Hematopoietic multipotent progenitor cell (in vitro differentiated cells): ENCODE data around the gene FAM83G. TPM values are rescaled to one million over a fixed set of nuclear protein-coding genes. Genes with fewer than 3 reads are reported as not detected.

Experiments
- DNase-seq, 3 donors: peaks; one replicate each; pipeline ENCODE4 v3.0.0-alpha.2; 2011 to 2015; ENCODE audit warnings: low read depth in 2 of 3, low spot score in 2 of 3
- total RNA-seq: library from RNA; depleted of rRNA; stranded (reverse); fragments of >200 nt; gene quantifications from one replicate; pipeline ENCODE4 v1.2.3, GENCODE V29; 2012

FAM83G gene
- total RNA-seq, 1 donor: 12.1 TPM

- no peak for DNase-seq
Observed at GRCh38 chr17:18971801-18972200, 32.8 kb downstream of the FAM83G start.

DNA sequence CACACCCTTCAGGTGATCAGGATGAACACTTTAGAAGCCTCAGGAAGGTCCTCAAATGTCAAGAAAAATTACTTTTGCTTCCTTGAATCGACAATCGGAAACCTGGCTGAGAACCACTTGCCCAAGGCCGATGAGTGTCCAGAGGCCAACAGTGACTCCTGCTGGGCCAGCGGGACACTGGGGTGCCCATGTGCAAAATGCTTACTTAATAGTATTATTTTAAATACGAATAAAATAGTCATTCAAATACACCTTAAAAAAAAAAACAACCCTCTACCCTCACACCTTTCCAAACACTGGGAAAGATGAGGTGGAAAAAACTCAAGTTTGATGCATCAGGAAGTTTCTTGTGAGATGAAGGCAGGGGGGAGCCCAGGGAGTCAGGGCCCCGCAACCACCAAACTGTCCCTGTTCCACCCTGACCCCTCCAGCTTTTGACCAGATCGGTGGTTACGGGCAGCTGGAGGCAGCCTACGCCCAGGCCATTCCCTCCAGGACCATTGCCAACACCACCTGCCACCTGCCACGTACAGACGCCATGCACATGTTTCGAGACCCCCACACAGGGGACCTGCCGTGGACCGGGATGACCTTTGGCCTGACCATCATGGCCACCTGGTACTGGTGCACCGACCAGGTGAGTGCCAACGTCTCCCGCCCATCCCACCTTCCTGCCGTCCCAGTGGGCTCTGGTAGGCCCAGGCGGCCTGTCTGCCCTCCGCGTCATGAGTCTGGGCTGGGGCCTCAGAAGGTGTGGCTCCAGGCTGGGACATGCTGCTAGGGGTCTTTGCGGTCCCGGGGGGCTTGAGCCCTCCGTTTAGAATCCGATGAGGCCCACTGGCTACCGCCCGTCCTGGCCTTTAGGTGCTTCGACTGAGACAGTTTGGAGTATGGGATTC is 33.7 kb downstream of the FAM83G start:
- DNase-seq: no peak

DNA sequence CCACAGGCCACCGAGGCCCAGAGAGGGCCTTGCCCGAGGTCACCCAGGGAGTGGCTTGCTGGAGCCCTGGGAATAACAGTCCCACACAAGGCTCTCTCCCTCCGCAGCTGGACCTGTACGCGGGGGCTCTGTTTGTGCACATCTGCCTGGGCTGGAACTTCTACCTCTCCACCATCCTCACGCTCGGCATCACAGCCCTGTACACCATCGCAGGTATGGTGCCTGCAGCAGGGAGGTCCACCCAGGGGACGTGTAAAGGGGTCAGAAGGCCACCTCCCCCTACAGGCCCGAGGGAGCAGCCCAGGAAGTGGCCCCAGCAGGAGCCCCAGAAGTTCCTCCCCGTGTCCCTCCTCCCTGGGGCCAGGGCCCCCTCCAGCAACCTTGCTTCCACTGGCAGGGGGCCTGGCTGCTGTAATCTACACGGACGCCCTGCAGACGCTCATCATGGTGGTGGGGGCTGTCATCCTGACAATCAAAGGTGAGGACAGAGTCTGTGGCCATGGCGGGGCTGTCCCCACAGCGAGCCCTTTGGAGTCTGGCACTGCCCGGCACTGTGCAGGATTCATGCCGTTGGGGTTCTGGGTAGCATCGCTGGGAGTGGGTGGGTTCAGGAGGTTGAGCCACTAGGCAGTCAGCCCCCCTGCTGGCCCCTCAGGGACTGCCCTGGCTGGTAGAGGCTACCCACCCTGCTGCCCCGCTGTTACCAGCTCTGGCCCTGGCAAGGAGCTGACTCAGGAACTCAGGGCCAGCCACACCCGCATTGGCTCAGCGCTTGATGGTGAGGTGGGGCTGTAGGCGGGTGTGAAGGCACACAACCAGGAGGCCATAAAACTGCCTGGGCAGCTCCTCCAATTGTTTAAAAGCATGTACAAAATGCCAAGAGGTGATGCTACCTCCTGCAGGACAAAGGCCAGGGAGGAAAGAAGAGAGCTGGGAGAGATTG is 35.3 kb downstream of the FAM83G start:
- DNase-seq: peak in 1 of 3 donors; percentile 57

DNA sequence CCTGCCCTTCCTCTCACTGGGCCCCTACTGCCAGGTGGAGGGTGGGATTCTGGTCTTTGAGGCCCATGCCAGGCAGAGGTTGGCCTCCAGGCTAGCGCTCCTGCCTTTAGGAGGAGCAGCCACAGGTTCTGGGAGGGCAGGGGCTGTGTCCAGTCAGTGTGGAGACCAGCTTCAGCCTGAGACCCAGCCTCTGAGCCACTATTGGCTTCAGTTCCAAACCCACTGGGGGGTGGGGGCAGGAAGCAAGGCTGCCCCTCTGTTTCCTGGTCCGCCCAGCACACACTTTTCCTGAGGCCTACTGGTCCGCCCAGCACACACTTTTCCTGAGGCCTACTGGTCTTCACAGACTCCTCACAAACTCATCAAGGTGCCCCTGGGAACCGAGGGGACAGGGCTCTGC is 36.2 kb downstream of the FAM83G start:
- peak in 1 of 3 donors; percentile 51 for DNase-seq

- DNase-seq: peak in 1 of 3 donors; percentile 29
Observed at GRCh38 chr17:18967916-18968315, 36.6 kb downstream of the FAM83G start.

DNA sequence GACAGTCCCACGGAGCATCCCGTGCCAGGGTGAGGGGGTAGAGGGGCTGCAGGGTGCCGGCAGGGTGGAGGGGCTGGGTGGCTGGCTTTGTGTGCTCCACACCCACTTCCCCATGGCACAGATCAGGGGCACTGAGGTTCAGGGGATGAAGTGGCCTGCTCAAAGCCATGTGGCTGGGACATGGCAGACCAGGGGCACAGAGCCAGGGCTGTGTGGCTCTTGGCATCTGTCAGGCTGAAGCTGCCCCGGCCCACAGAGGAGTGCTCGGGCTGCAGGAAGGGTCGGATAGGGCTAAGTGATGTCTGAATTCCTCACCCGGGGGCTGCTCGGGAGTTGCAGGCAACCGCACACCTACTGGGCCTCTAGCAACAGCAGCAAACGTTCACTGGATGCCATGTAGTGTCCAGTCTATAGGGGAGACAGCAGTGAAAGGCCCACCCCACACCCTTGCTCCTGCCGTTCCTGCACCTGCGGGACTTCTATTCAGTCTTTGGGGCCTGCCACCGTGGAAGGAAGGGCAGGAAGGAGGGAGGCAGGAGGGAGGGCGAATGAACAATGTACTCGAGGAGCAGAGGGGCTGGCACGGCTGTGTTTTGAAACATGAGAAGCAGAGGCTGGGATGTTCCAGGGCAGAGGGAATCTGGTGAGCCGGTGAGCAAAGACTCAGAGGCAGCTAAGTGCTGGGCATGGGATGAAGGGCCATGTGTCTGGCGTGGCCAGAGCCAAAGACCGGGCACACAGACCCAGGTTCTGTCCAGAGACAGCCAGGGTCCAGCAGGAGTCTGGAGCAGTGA is 37.5 kb downstream of the FAM83G start:
- peak in 1 of 3 donors; percentile 13 for DNase-seq

- DNase-seq: peak in 1 of 3 donors; percentile 55
Observed at GRCh38 chr17:18965530-18966236, 38.9 kb downstream of the FAM83G start.

DNA sequence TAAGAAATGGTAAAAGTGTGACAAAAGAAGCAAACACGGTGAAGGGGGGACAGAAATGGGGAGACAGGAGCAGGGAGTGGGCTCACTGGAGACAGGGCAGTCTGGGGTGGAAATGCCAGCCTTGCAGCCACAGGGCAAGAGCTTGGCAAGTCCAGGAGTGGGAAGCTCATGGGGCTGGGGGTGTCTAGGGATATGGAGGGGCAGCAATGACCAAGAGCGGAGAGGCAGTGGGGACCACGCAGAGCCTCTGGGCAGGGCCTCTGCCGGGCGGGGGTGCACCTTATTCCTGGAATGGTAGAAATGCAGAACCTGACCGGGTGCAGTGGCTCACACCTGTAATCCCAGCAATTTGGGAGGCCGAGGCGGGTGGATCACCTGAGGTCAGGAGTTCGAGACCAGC is 40.0 kb downstream of the FAM83G start:
- DNase-seq: no peak

GRCh38 chr17:18964018-18964351 is 40.6 kb downstream of the FAM83G start:
- DNase-seq: no peak

- DNase-seq: no peak
Observed at GRCh38 chr17:18963126-18964017, 41.2 kb downstream of the FAM83G start.

- no peak for DNase-seq
Observed at GRCh38 chr17:18962494-18962815, 42.1 kb downstream of the FAM83G start.

- no peak for DNase-seq
Observed at GRCh38 chr17:18961634-18962493, 42.7 kb downstream of the FAM83G start.

- DNase-seq: peak; percentile 63 to 68 (median 63)
Observed at GRCh38 chr17:18960803-18961511, 43.6 kb downstream of the FAM83G start.

DNA sequence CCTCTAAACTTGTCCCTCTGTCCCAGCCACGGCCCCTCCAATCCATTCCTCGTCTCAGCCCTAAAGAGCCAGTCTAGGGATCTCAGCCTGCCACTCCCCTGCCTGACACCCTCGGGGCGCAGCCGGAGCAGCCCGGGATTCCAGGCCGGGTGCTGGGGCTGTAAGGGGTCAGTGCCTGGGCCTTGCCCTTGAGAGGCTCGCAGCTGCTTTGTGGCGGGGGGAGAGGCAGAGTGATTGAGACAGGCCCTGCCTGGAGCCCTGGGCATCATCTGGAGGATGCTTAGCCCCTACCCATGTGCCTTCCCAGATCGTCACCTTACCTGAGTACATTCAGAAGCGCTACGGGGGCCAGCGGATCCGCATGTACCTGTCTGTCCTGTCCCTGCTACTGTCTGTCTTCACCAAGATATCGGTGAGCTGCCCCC is 44.3 kb downstream of the FAM83G start:
- no peak for DNase-seq

DNA sequence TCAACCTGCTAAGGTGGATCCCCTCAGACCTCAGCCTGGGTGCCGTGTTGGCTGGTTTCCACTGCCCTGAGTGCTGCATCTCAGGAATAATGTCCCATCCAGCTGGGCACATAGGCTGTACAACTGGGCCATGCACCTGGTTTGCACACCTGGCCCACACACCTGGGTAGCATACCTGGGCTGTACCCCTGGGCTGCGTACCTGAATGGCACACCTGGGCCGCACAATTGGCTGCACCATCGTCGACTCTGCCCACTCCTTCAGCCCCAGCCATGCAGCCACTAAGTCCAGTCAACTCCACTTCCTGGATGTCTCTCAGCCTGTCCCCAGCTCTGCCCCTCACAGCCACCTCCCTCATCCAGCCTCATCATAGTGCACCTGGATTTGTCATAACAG is 44.7 kb downstream of the FAM83G start:
- no peak for DNase-seq

DNA sequence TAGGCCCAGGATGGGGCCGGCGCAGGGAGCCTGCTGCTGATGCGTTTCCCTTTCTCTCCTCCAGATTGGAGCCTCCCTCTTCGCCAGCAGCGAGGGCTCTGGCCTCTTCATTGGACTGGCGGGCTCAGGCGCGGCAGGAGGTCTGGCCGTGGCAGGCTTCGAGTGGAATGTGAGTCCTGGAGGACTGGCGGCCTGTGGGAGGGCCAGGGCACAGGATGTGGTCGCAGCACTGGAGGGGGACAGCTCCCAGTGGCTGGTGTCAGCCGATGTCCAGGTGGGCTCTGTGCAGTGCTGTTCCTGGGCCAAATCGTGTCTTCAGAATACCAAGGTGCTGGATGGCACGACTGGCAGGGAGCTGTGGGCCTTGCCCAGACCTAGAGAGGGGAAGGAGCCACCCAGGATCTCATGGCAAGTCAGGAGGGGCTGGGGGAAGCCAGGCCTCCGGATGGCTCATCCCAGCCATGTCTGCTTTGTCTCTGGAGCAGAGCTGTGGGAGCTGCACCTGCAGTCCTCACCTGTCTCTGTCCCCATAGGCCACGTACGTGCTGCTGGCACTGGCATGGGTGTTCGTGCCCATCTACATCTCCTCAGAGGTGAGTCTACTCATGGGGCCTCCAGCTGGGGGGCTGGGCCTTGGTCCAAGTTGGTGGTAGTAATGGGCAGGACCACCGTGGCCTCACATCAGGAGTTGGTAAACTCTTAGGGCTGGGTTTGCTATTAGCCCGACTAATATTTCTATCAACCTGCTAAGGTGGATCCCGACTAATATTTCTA is 45.3 kb downstream of the FAM83G start:
- no peak for DNase-seq

GRCh38 chr17:18958611-18959010 is 46.0 kb downstream of the FAM83G start:
- DNase-seq: no peak
